HCT116 (cell line): ENCODE results near the gene ACSBG1.

ENCODE experiments used
- CTCF ChIP-seq, 3 experiments: fragments of 200-600 bp in 1 of 3; sonication (generic) in 1 of 3; IDR thresholded peaks in 2 of 3; conservative IDR thresholded peaks in 1 of 3; 2 replicates each; pipeline ENCODE4 v1.5.1; 2012 to 2017; ENCODE audit warnings: low read depth in 2 of 3, low read length in 2 of 3, antibody characterized with exemption in 1 of 3, borderline replicate concordance in 1 of 3, control low read depth in 1 of 3, mild to moderate bottlenecking in 1 of 3, mixed read lengths in 1 of 3, mixed run types in 1 of 3, moderate library complexity in 1 of 3; ENCODE audit not compliant: insufficient read depth in 1 of 3
- EZH2phosphoT487 ChIP-seq: fragments of 200-600 bp; IDR thresholded peaks from 2 replicates; pipeline ENCODE4 v1.6.1; 2018; ENCODE audit warnings: antibody characterized with exemption, borderline replicate concordance
- JUND ChIP-seq: IDR thresholded peaks from 2 replicates; pipeline ENCODE4 v1.6.1; 2012
- POLR2A ChIP-seq: IDR thresholded peaks from 2 replicates; pipeline ENCODE4 v1.7.0; 2011; ENCODE audit warnings: borderline replicate concordance; ENCODE audit not compliant: insufficient read depth, insufficient read length; ENCODE audit errors: extremely low read depth
- RAD21 ChIP-seq: IDR thresholded peaks from 2 replicates; pipeline ENCODE4 v1.6.1; 2012; ENCODE audit warnings: low read depth, mild to moderate bottlenecking
- REST ChIP-seq: IDR thresholded peaks from 2 replicates; pipeline ENCODE4 v1.6.1; 2012; ENCODE audit warnings: low read depth
- SIN3A ChIP-seq: IDR thresholded peaks from 2 replicates; pipeline ENCODE4 v1.6.1; 2012; ENCODE audit warnings: low read depth
- SRF ChIP-seq: IDR thresholded peaks from 2 replicates; pipeline ENCODE4 v1.6.1; 2012; ENCODE audit warnings: low read depth

- no peak for TF ChIP-seq REST
- TF ChIP-seq EZH2phosphoT487, result no peak
- TF ChIP-seq CTCF (IDR thresholded peaks at IDR 0.05 in 2 of 3, conservative IDR thresholded peaks at IDR 0.05 in 1 of 3; ENCODE audit: borderline replicate concordance in 1 of 3, insufficient read depth in 1 of 3, low read depth in 2 of 3, low read length in 2 of 3), result no peak
- TF ChIP-seq POLR2A, result no peak
- no peak for TF ChIP-seq JUND
- no peak for TF ChIP-seq RAD21
- TF ChIP-seq SRF, result no peak
- TF ChIP-seq SIN3A, result no peak
These were observed 29.5 kb upstream of the ACSBG1 start for GRCh38 chr15:78263907-78264303.
